CD4-positive, alpha-beta T cell (primary cell): ENCODE measurements around the gene TFAP2C. TPM values are rescaled to one million over a fixed set of nuclear protein-coding genes. Genes with fewer than 3 reads are reported as not detected.

Source experiments
- ATAC-seq: fragments of 200-7000 bp; cut with Tn5 transposase; one replicate; pipeline ENCODE4 v1.10.0; 2022; ENCODE audit warnings: mild to moderate bottlenecking; ENCODE audit not compliant: poor library complexity
- CTCF ChIA-PET: fragments of 350-600 bp; sonication (Branson Sonifier 250); formaldehyde crosslinking; loops from one replicate; lab custom pipeline; 2021; ENCODE audit warnings: antibody characterized with exemption, inconsistent platforms; lab: Charles Lee
- POLR2A ChIA-PET: fragments of 350-600 bp; sonication (Branson Sonifier 250); formaldehyde crosslinking; loops from one replicate; lab custom pipeline; 2021; ENCODE audit warnings: antibody characterized with exemption, inconsistent platforms; lab: Charles Lee
- DNase-seq, 14 experiments: peaks; one replicate each; pipeline ENCODE4 v3.0.0-alpha.2; 2013 to 2020; ENCODE audit warnings: mixed read lengths in 2 of 14
- H3K27ac ChIP-seq, 2 donors: one replicate each; pipeline versions ENCODE4 v1.5.1 to v1.7.0; 2013; ENCODE audit warnings: low read length in 2 of 2, low read depth in 1 of 2, mild to moderate bottlenecking in 1 of 2
- H3K27me3 ChIP-seq, 2 experiments: 1 replicate in 1 of 2; 2 replicates in 1 of 2; pipeline versions ENCODE4 v1.6.1 to v1.7.0; 2013; ENCODE audit warnings: low read length in 2 of 2, control low read depth in 1 of 2, mild to moderate bottlenecking in 1 of 2, moderate library complexity in 1 of 2; ENCODE audit not compliant: insufficient read depth in 2 of 2, control insufficient read depth in 1 of 2
- H3K36me3 ChIP-seq: one replicate; pipeline ENCODE4 v1.6.1; 2013; ENCODE audit warnings: low read length, control low read depth; ENCODE audit not compliant: insufficient read depth
- H3K4me1 ChIP-seq: one replicate; pipeline ENCODE4 v1.6.1; 2013; ENCODE audit warnings: low read length, control low read depth; ENCODE audit not compliant: insufficient read depth
- H3K4me3 ChIP-seq: one replicate; pipeline ENCODE4 v1.5.1; 2013; ENCODE audit warnings: mild to moderate bottlenecking, low read length, moderate library complexity
- H3K9me3 ChIP-seq, 2 experiments: 1 replicate in 1 of 2; 2 replicates in 1 of 2; pipeline versions ENCODE4 v1.6.1 to v1.7.0; 2013; ENCODE audit warnings: low read length in 2 of 2, mild to moderate bottlenecking in 2 of 2, control low read depth in 1 of 2, moderate library complexity in 1 of 2; ENCODE audit not compliant: control insufficient read depth in 1 of 2, insufficient read depth in 1 of 2
- H3K27ac Mint-ChIP-seq: one replicate; pipeline ENCODE4 v1.8.0; 2020; ENCODE audit warnings: mixed read lengths
- H3K27me3 Mint-ChIP-seq: one replicate; pipeline ENCODE4 v1.8.0; 2021; ENCODE audit warnings: mixed read lengths
- H3K36me3 Mint-ChIP-seq: one replicate; pipeline ENCODE4 v1.8.0; 2021; ENCODE audit warnings: low read depth, mixed read lengths
- H3K4me1 Mint-ChIP-seq: one replicate; pipeline ENCODE4 v1.8.0; 2021; ENCODE audit warnings: low read depth, mixed read lengths
- H3K4me3 Mint-ChIP-seq: one replicate; pipeline ENCODE4 v1.8.0; 2020; ENCODE audit warnings: mild to moderate bottlenecking, mixed read lengths
- H3K9me3 Mint-ChIP-seq: one replicate; pipeline ENCODE4 v1.8.0; 2020; ENCODE audit warnings: mixed read lengths
- CTCF ChIP-seq: fragments of 200-600 bp; IDR thresholded peaks from one replicate; pipeline ENCODE4 v1.8.0; 2022; ENCODE audit warnings: antibody characterized with exemption, mild to moderate bottlenecking
- intact Hi-C, 2 experiments: fragments of 100-400 bp; cut with DNase I in 1 of 2; cut with micrococcal nuclease in 1 of 2; formaldehyde crosslinking; loops; one replicate each; pipeline versions ENCODE4 v1.15.1 to v1.9.0; 2023 to 2025; cut with DNase I, micrococcal nuclease
- polyA plus RNA-seq, 2 donors: library from polyadenylated mRNA; unstranded; fragments of 120-200 nt; gene quantifications; one replicate each; pipeline ENCODE4 v1.2.1, GENCODE V29; 2013
- total RNA-seq, 174 experiments: library from RNA in 2 of 174; stranded (reverse) in 2 of 174; gene quantifications; one replicate each; pipeline ENCODE4 v1.2.3 and lab custom pipeline; 2021 to 2026

The TFAP2C gene
- total RNA-seq, result not detected
- not detected for polyA plus RNA-seq (2013, experiment 1 of 2)
- polyA plus RNA-seq (2013, experiment 2 of 2), result not detected
- 0 to 0.13 (median 0) reads per million in 172 experiments for total RNA-seq (lab: John Stamatoyannopoulos, UW)

GRCh38 chr20:56628873-56629463, at the start of gene TFAP2C:
Gene TFAP2C (plus strand): TSS chr20:56629306. CDS start chr20:56629545, 239 bp downstream.
- TF ChIP-seq CTCF, result no peak
- ChIA-PET POLR2A (no interaction called here), CTCF (no interaction called here)
- Mint-ChIP-seq H3K4me3 (peak within 1 kb of the TSS; percentile 56), H3K27me3 (peaks cover 58% of the 10 kb centered on the region), H3K27ac (no peak within 1 kb of the TSS), H3K9me3 (no peaks in the 10 kb centered on the region), H3K4me1 (peaks cover 11% of the 10 kb centered on the region), H3K36me3 (no peaks in the 10 kb centered on the region)
- no peaks in the 10 kb centered on the region for H3K36me3 ChIP-seq
- H3K4me1 ChIP-seq, result peaks cover 15% of the 10 kb centered on the region
- H3K4me3 ChIP-seq, result no peak within 1 kb of the TSS
- H3K27me3 ChIP-seq, result peaks cover 60 to 79% of the 10 kb centered on the region in 2 experiments
- DNase-seq, result peak in 1 of 14 experiments; percentile 5
- ATAC-seq, result no peak
- H3K27ac ChIP-seq, result no peak within 1 kb of the TSS
- intact Hi-C loops, result no loop called here
- peaks cover 0 to 46% of the 10 kb centered on the region in 2 experiments for H3K9me3 ChIP-seq

GRCh38 chr20:56580226-56580625, 48.9 kb upstream of the TFAP2C start:
- Mint-ChIP-seq H3K36me3 (no peaks in the 10 kb centered on the region), H3K27me3 (peaks cover 12% of the 10 kb centered on the region), H3K4me3 (no peak overlapping the region), H3K27ac (no peak overlapping the region), H3K4me1 (no peaks in the 10 kb centered on the region), H3K9me3 (no peaks in the 10 kb centered on the region)
- H3K4me1 ChIP-seq, result no peaks in the 10 kb centered on the region
- no peak overlapping the region for H3K4me3 ChIP-seq
- ChIA-PET POLR2A (no interaction called here), CTCF (no interaction called here)
- no peaks in the 10 kb centered on the region for H3K9me3 ChIP-seq
- DNase-seq (no peak), ATAC-seq (no peak)
- H3K27ac ChIP-seq, result no peak overlapping the region
- intact Hi-C loops, result no loop called here
- peaks cover 0 to 3% of the 10 kb centered on the region in 2 experiments for H3K27me3 ChIP-seq
- no peaks in the 10 kb centered on the region for H3K36me3 ChIP-seq
- no peak for TF ChIP-seq CTCF

GRCh38 chr20:56581701-56582100, 47.4 kb upstream of the TFAP2C start:
- intact Hi-C loops, result no loop called here
- Mint-ChIP-seq H3K36me3 (no peaks in the 10 kb centered on the region), H3K9me3 (no peaks in the 10 kb centered on the region), H3K4me1 (no peaks in the 10 kb centered on the region), H3K4me3 (no peak overlapping the region), H3K27ac (no peak overlapping the region), H3K27me3 (no peaks in the 10 kb centered on the region)
- Histone ChIP-seq H3K27ac (no peak overlapping the region), H3K27me3 (peaks cover 0 to 3% of the 10 kb centered on the region in 2 experiments), H3K36me3 (no peaks in the 10 kb centered on the region), H3K9me3 (no peaks in the 10 kb centered on the region), H3K4me3 (no peak overlapping the region), H3K4me1 (no peaks in the 10 kb centered on the region)
- ATAC-seq, result no peak
- no peak for DNase-seq
- CTCF ChIA-PET, result no interaction called here
- TF ChIP-seq CTCF, result no peak
- POLR2A ChIA-PET, result no interaction called here
